Mesendoderm (in vitro differentiated cells): ENCODE measurements around the gene TSEN54.

Experiments used
- DNase-seq: peaks from one replicate; pipeline ENCODE4 v3.0.0; 2013
- H2AK5ac ChIP-seq: 2 replicates; pipeline ENCODE4 v1.6.1; 2013; ENCODE audit warnings: low read length, inconsistent platforms
- H2BK120ac ChIP-seq: 2 replicates; pipeline ENCODE4 v1.6.1; 2013; ENCODE audit warnings: low read depth, mild to moderate bottlenecking, low read length, moderate library complexity, mixed read lengths
- H2BK15ac ChIP-seq: replicated peaks from 2 replicates; pipeline ENCODE4 v1.6.1; 2013; ENCODE audit warnings: low read depth, mild to moderate bottlenecking, moderate library complexity
- H2BK5ac ChIP-seq: 2 replicates; pipeline ENCODE4 v1.6.1; 2013; ENCODE audit warnings: low read length, inconsistent platforms
- H3K18ac ChIP-seq: 2 replicates; pipeline ENCODE4 v1.6.1; 2013; ENCODE audit warnings: mild to moderate bottlenecking, low read length, mixed read lengths
- H3K23ac ChIP-seq: one replicate; pipeline ENCODE4 v1.6.1; 2013; ENCODE audit warnings: low read length
- H3K27ac ChIP-seq: 2 replicates; pipeline ENCODE4 v1.5.1; 2013; ENCODE audit warnings: low read depth, mild to moderate bottlenecking, inconsistent platforms, low read length, moderate library complexity
- H3K27me3 ChIP-seq: 2 replicates; pipeline ENCODE4 v1.6.1; 2013; ENCODE audit warnings: low read length, control low read depth, mild to moderate bottlenecking, inconsistent platforms; ENCODE audit not compliant: insufficient read depth, poor library complexity
- H3K36me3 ChIP-seq: 2 replicates; pipeline ENCODE4 v1.6.1; 2013; ENCODE audit warnings: low read length, inconsistent platforms; ENCODE audit not compliant: control insufficient read depth, insufficient read depth
- H3K4ac ChIP-seq: one replicate; pipeline ENCODE4 v1.6.1; 2013; ENCODE audit warnings: low read depth, mild to moderate bottlenecking, low read length, moderate library complexity
- H3K4me1 ChIP-seq: 2 replicates; pipeline ENCODE4 v1.6.1; 2013; ENCODE audit warnings: low read depth, low read length, inconsistent platforms; ENCODE audit not compliant: control insufficient read depth
- H3K4me2 ChIP-seq: 2 replicates; pipeline ENCODE4 v1.6.1; 2013; ENCODE audit warnings: low read length
- H3K4me3 ChIP-seq: 2 replicates; pipeline ENCODE4 v1.5.1; 2013; ENCODE audit warnings: mild to moderate bottlenecking, low read length
- H3K56ac ChIP-seq: one replicate; pipeline ENCODE4 v1.6.1; 2013; ENCODE audit warnings: low read length
- H3K79me1 ChIP-seq: 2 replicates; pipeline ENCODE4 v1.6.1; 2013; ENCODE audit warnings: low read length, inconsistent platforms
- H3K79me2 ChIP-seq: 2 replicates; pipeline ENCODE4 v1.6.1; 2013; ENCODE audit warnings: mild to moderate bottlenecking, low read length; ENCODE audit not compliant: control insufficient read depth, insufficient read depth
- H3K9ac ChIP-seq: 2 replicates; pipeline ENCODE4 v1.6.1; 2013; ENCODE audit warnings: low read length, inconsistent platforms
- H4K5ac ChIP-seq: one replicate; pipeline ENCODE4 v1.6.1; 2013; ENCODE audit warnings: low read length
- H4K8ac ChIP-seq: one replicate; pipeline ENCODE4 v1.6.1; 2013; ENCODE audit warnings: low read depth, mild to moderate bottlenecking, control low read depth, low read length, moderate library complexity
- WGBS: extraction: QIAGEN DNeasy Blood & Tissue Kit; methylation state at CpG from one replicate; pipeline ENCODE4 v1.1.7; 2013; ENCODE audit warnings: low lambda C conversion rate, missing lambda C conversion rate; ENCODE audit not compliant: insufficient coverage; ENCODE audit errors: extremely low coverage; 5-methylcytosine and 5-hydroxymethylcytosine counted together

TSEN54 gene

DNA sequence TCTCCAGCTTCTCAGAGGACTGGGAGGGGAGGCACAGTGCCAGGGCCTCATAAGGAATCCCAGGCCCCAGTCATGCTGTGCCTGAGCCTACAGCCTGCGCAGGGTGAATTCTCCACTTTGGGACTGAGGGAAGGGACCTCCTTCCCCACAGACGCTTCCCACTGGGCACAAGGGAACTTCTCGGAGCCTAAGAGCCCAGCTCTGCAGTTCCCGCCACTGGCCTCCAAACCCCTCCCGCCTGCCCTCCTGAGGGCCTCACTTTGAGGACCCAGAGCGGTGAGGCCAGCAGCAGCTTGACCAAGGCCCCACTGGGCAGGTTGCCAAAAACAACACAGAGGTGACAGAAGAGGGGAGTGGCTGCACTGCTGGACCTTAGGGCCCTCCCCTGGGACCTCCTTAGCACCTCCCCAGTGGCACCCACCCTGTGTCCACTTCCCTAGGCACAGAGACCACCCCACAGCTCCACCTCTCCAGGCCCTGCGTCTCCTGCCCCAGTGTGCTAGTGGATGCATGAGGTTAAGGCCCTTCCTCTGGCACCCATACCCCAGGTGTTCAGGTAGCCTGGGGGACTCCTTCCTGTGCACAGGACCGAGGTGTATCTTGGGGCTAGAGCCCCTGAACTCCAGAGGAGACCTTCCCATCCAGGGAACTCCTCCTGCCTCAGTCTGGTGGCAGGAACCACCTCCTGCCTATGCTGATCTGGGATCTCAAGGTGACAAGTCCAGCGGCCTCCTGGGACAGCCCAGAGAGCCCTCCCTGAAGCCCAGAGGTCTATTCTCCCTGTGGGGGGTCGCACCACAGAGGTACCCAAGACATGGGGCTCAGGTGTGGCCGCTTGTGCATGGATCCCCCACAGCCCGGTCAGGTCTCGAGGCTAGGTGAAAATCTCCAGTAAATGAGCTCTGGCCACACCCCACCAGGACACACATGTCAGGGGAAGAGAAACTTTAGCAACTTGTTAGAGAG, 4.4 kb upstream of the TSEN54 start:
- no peak overlapping the region for H3K27ac ChIP-seq
- no peak overlapping the region for H3K23ac ChIP-seq
- H2BK15ac ChIP-seq: no peak overlapping the region
- H3K27me3 ChIP-seq: no peaks in the 10 kb centered on the region
- no peak overlapping the region for H2BK5ac ChIP-seq
- WGBS: no CpG with 5 or more reads among the region's 13 CpGs
- peaks cover 2% of the 10 kb centered on the region for H3K79me2 ChIP-seq
- H3K18ac ChIP-seq: no peak overlapping the region
- no peak for DNase-seq
- H4K5ac ChIP-seq: no peak overlapping the region
- H3K56ac ChIP-seq: no peak overlapping the region
- no peak overlapping the region for H2AK5ac ChIP-seq
- H3K4me2 ChIP-seq: no peak overlapping the region
- H3K36me3 ChIP-seq: no peaks in the 10 kb centered on the region
- peaks cover 3% of the 10 kb centered on the region for H3K4me1 ChIP-seq
- no peak overlapping the region for H4K8ac ChIP-seq
- no peak overlapping the region for H3K9ac ChIP-seq
- H3K4me3 ChIP-seq: no peak overlapping the region
- no peak overlapping the region for H3K4ac ChIP-seq
- peaks cover 8% of the 10 kb centered on the region for H3K79me1 ChIP-seq
- H2BK120ac ChIP-seq: no peak overlapping the region

DNA sequence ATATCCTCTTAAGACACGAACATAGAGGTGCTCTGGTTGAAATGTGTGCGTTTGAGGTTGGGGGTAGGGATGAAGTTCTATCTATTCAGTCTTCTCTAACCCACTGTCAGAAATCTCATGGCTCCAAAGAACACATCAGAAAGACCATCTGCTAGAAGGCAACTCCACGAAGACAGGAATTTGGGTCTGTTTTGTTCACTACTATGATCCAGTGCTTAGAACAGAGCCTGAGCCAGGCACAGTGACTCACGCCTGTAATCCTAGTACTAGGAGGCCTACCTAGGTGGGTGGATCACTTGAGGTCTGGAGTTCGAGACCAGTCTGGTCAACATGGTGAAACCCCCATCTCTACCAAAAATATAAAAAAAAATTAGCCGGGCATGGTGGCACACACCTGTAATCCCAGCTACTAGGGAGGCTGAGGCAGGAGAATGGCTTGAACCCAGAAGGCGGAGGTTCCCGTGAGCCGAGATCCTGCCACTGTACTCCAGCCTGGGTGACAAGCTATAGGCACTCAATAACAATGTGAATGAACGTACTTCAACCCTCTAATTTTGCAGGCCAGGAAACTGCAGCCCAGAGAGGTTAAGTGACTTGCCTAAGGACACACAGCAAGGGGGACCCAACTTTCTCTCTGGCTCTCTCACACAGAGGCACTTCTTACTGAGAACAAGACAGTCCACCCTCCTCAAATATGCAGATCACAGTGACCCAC, 3.2 kb upstream of the TSEN54 start:
- WGBS: no CpG with 5 or more reads among the region's 10 CpGs
- no peak overlapping the region for H2AK5ac ChIP-seq
- H4K5ac ChIP-seq: no peak overlapping the region
- H2BK120ac ChIP-seq: no peak overlapping the region
- no peak overlapping the region for H3K27ac ChIP-seq
- H3K4me3 ChIP-seq: no peak overlapping the region
- H3K18ac ChIP-seq: no peak overlapping the region
- no peaks in the 10 kb centered on the region for H3K36me3 ChIP-seq
- peaks cover 2% of the 10 kb centered on the region for H3K79me2 ChIP-seq
- no peak overlapping the region for H3K9ac ChIP-seq
- H3K79me1 ChIP-seq: peaks cover 14% of the 10 kb centered on the region
- peak overlapping the region; percentile 5 for H3K56ac ChIP-seq
- peaks cover 3% of the 10 kb centered on the region for H3K4me1 ChIP-seq
- no peak for DNase-seq
- H3K4me2 ChIP-seq: no peak overlapping the region
- no peak overlapping the region for H2BK15ac ChIP-seq
- H2BK5ac ChIP-seq: no peak overlapping the region
- no peaks in the 10 kb centered on the region for H3K27me3 ChIP-seq
- H3K23ac ChIP-seq: no peak overlapping the region
- no peak overlapping the region for H4K8ac ChIP-seq
- no peak overlapping the region for H3K4ac ChIP-seq

DNA sequence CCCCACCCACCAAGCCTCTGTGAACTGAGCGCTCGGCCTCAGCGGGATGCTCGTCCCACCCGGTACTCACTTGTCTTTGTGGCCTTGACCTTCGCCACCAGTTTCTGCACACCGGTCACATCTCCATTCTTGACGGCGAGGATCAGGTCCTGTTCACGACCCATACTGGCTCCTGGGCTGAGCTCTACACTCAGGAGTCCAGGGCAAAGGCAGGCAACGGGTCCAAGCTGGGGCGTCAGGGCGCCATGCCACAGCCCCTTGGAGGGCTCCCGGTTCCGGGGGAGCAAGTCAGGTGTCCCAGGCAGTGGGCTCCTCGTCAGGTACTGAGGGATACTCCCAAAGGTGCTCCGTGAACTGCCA, 2.7 kb upstream of the TSEN54 start:
- no peak overlapping the region for H2AK5ac ChIP-seq
- H3K36me3 ChIP-seq: no peaks in the 10 kb centered on the region
- H2BK15ac ChIP-seq: no peak overlapping the region
- no peak overlapping the region for H4K8ac ChIP-seq
- H3K79me1 ChIP-seq: peaks cover 14% of the 10 kb centered on the region
- H3K4me2 ChIP-seq: no peak overlapping the region
- no peak overlapping the region for H3K56ac ChIP-seq
- peaks cover 2% of the 10 kb centered on the region for H3K79me2 ChIP-seq
- no peak overlapping the region for H3K18ac ChIP-seq
- no peak overlapping the region for H3K23ac ChIP-seq
- WGBS: no CpG with 5 or more reads among the region's 17 CpGs
- no peak overlapping the region for H4K5ac ChIP-seq
- DNase-seq: no peak
- H3K9ac ChIP-seq: no peak overlapping the region
- no peak overlapping the region for H3K4me3 ChIP-seq
- H2BK5ac ChIP-seq: no peak overlapping the region
- no peak overlapping the region for H2BK120ac ChIP-seq
- H3K4ac ChIP-seq: no peak overlapping the region
- H3K27me3 ChIP-seq: no peaks in the 10 kb centered on the region
- no peak overlapping the region for H3K27ac ChIP-seq
- H3K4me1 ChIP-seq: peaks cover 3% of the 10 kb centered on the region

DNA sequence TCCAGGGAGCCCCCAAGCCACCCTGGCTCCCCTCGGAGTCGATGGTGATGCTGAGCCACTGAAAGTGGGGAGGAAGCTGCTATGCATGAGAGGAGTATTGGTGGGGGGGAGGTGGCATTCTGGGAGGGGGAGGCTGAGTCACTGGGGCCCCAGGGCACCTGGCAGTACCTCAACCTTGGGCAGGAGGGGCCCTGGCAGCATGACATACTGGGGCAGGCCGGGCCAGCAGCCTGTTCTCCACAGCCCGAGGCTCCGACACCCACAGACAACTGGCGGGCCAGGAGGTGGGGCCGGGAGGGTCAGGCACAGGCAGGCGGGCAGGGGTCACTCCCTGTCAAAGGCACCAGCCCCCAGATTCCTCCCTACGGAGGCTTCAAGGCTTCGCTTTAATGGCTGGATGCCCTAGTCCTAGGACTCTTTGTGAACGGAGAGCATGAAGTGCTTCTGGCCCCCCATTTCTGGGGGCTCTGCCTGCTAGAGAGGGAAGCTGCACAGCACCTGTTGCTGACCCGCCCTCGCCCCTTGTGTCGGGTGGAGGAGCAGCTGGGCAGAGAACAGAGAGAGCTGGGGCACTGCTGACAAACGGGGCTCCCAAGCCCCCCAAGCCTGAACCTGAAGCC, 1.9 kb upstream of the TSEN54 start:
- Histone ChIP-seq H2BK15ac (no peak overlapping the region), H2BK5ac (no peak overlapping the region), H2BK120ac (no peak overlapping the region), H3K4me3 (peak overlapping the region; percentile 67), H3K9ac (peak overlapping the region; percentile 85), H3K79me2 (peaks cover 2% of the 10 kb centered on the region), H3K18ac (no peak overlapping the region), H3K27me3 (no peaks in the 10 kb centered on the region), H3K79me1 (peaks cover 14% of the 10 kb centered on the region), H3K56ac (peak overlapping the region; percentile 88), H3K4ac (no peak overlapping the region), H3K23ac (no peak overlapping the region), H3K36me3 (no peaks in the 10 kb centered on the region), H2AK5ac (no peak overlapping the region), H3K27ac (no peak overlapping the region), H3K4me2 (peak overlapping the region; percentile 83), H4K8ac (no peak overlapping the region), H4K5ac (no peak overlapping the region), H3K4me1 (peaks cover 3% of the 10 kb centered on the region)
- WGBS: no CpG with 5 or more reads among the region's 15 CpGs
- DNase-seq: no peak

DNA sequence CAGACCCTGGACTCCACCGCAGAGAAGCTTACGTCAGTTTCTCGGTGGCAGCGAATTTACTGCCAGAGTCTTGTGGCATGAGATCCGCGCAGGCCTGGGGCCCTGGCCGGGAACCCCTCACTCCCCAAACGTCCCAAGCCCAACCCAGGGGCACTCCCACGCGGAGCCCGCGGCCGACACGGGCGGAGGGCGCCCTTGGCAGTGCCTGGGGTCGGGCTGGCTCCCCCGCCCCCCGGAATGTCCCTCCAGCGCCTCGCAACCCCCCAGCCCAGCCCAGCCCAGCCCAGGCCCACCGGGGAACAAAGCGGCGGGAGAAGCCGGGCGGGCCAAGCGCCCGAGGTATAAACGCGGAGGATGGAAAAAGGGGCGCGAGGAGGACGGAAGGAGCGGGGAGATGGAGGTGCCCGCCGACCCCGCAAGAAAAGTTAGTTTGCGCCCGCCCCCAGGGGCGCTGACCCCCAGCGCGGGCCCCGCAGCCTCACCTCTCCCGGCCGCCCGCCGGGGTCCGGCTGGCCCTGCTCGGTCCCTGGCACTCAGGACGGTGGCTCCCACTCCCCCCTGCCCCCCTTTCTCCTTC, 1.3 kb upstream of the TSEN54 start:
- Histone ChIP-seq H4K8ac (no peak overlapping the region), H3K56ac (peak overlapping the region; percentile 88), H3K18ac (peak overlapping the region; percentile 94), H2BK120ac (peak overlapping the region; percentile 52), H3K79me2 (peaks cover 2% of the 10 kb centered on the region), H3K27ac (peak overlapping the region; percentile 31), H3K9ac (peak overlapping the region; percentile 85), H4K5ac (no peak overlapping the region), H2BK5ac (no peak overlapping the region), H3K4me2 (peak overlapping the region; percentile 83), H3K23ac (no peak overlapping the region), H2BK15ac (no peak overlapping the region), H2AK5ac (no peak overlapping the region), H3K4me1 (peaks cover 3% of the 10 kb centered on the region), H3K27me3 (no peaks in the 10 kb centered on the region), H3K36me3 (no peaks in the 10 kb centered on the region), H3K4me3 (peak overlapping the region; percentile 67), H3K79me1 (peaks cover 14% of the 10 kb centered on the region), H3K4ac (peak overlapping the region; percentile 89)
- no CpG with 5 or more reads among the region's 50 CpGs for whole genome bisulfite sequencing
- DNase-seq: peak; percentile 37
